IMR-90 (cell line): ENCODE results near the gene PTPRN2. TPM values are rescaled to one million over a fixed set of nuclear protein-coding genes. Genes with fewer than 3 reads are reported as not detected.

Experiments
- ATAC-seq: fragments of 200-7000 bp; cut with Tn5 transposase; 2 replicates; pipeline ENCODE4 v1.9.1; 2020; ENCODE audit warnings: low read depth, mild to moderate bottlenecking, moderate library complexity
- BruUV-seq: library from RNA; stranded (reverse); fragments of 400-500 nt; replicated peaks from 2 replicates; lab custom pipeline; 2021; lab: Mats Ljungman, UMichigan
- CTCF ChIA-PET: fragments of 300-600 bp; formaldehyde crosslinking; extraction: SDS; loops from one replicate; lab custom pipeline; 2021; ENCODE audit warnings: antibody characterized with exemption; lab: Yijun Ruan, JAX
- POLR2A ChIA-PET: fragments of 300-600 bp; sonication (Branson Sonifier 250); formaldehyde crosslinking; loops from one replicate; lab custom pipeline; 2022; ENCODE audit warnings: antibody characterized with exemption; ENCODE audit not compliant: unreplicated experiment; lab: Charles Lee
- DNase-seq: peaks from one replicate; pipeline ENCODE4 v3.0.0; 2013
- H2AFZ ChIP-seq: replicated peaks from 2 replicates; pipeline ENCODE3; 2013; ENCODE audit warnings: low read length, mild to moderate bottlenecking; ENCODE audit not compliant: poor library complexity
- H2AK5ac ChIP-seq: 2 replicates; pipeline ENCODE4 v1.6.1; 2013; ENCODE audit warnings: low read depth, low read length, inconsistent platforms
- H2AK9ac ChIP-seq: replicated peaks from 2 replicates; pipeline ENCODE3; 2013; ENCODE audit warnings: mild to moderate bottlenecking, low read depth, low read length, moderate library complexity; ENCODE audit not compliant: poor library complexity
- H2BK120ac ChIP-seq: 2 replicates; pipeline ENCODE4 v1.6.1; 2013; ENCODE audit warnings: low read depth, low read length, inconsistent platforms
- H2BK15ac ChIP-seq: 3 replicates; pipeline ENCODE4 v1.6.1; 2013; ENCODE audit warnings: low read depth, low read length, inconsistent platforms
- H2BK20ac ChIP-seq: 2 replicates; pipeline ENCODE4 v1.6.1; 2013; ENCODE audit warnings: low read depth, mild to moderate bottlenecking, inconsistent platforms, low read length, moderate library complexity
- H2BK5ac ChIP-seq: 2 replicates; pipeline ENCODE4 v1.6.1; 2013; ENCODE audit warnings: mild to moderate bottlenecking, low read depth, low read length, inconsistent platforms; ENCODE audit not compliant: poor library complexity, severe bottlenecking
- H3K14ac ChIP-seq: replicated peaks from 2 replicates; pipeline ENCODE4 v1.6.1; 2013; ENCODE audit warnings: low read depth, low read length, inconsistent platforms
- H3K18ac ChIP-seq: 2 replicates; pipeline ENCODE4 v1.6.1; 2013; ENCODE audit warnings: low read depth, low read length, control low read depth
- H3K23ac ChIP-seq: 2 replicates; pipeline ENCODE4 v1.6.1; 2013; ENCODE audit warnings: low read depth, low read length, inconsistent platforms
- H3K27ac ChIP-seq: 2 replicates; pipeline ENCODE4 v1.5.1; 2013; ENCODE audit warnings: mild to moderate bottlenecking, control low read depth, low read length; ENCODE audit not compliant: insufficient read depth
- H3K27me3 ChIP-seq: 2 replicates; pipeline ENCODE4 v1.6.1; 2013; ENCODE audit warnings: low read length; ENCODE audit not compliant: control insufficient read depth, insufficient read depth
- H3K36me3 ChIP-seq: 2 replicates; pipeline ENCODE4 v1.6.1; 2013; ENCODE audit warnings: low read length, mixed read lengths; ENCODE audit not compliant: control insufficient read depth, insufficient read depth
- H3K4ac ChIP-seq: 2 replicates; pipeline ENCODE4 v1.6.1; 2013; ENCODE audit warnings: low read depth, low read length, inconsistent platforms
- H3K4me1 ChIP-seq: 2 replicates; pipeline ENCODE4 v1.6.1; 2013; ENCODE audit warnings: low read length, mixed read lengths; ENCODE audit not compliant: control insufficient read depth, insufficient read depth
- H3K4me2 ChIP-seq: 2 replicates; pipeline ENCODE4 v1.6.1; 2013; ENCODE audit warnings: low read depth, mild to moderate bottlenecking, control low read depth, low read length, moderate library complexity
- H3K4me3 ChIP-seq: 2 replicates; pipeline ENCODE4 v1.5.1; 2013; ENCODE audit warnings: low read depth, mild to moderate bottlenecking, control low read depth, low read length, moderate library complexity; ENCODE audit not compliant: insufficient read depth
- H3K56ac ChIP-seq: 2 replicates; pipeline ENCODE4 v1.6.1; 2013; ENCODE audit warnings: low read length, inconsistent platforms; ENCODE audit not compliant: insufficient read depth; ENCODE audit errors: extremely low read depth
- H3K79me1 ChIP-seq, 2 experiments: 2 replicates each; pipeline ENCODE4 v1.6.1; 2013; ENCODE audit warnings: low read length in 2 of 2, inconsistent platforms in 1 of 2, low read depth in 1 of 2
- H3K9ac ChIP-seq: 2 replicates; pipeline ENCODE4 v1.6.1; 2013; ENCODE audit warnings: low read depth, low read length, control low read depth
- H3K9me1 ChIP-seq: 2 replicates; pipeline ENCODE4 v1.6.1; 2013; ENCODE audit warnings: low read length, inconsistent platforms; ENCODE audit not compliant: insufficient read depth
- H3K9me3 ChIP-seq: 2 replicates; pipeline ENCODE4 v1.6.1; 2013; ENCODE audit warnings: low read length; ENCODE audit not compliant: control insufficient read depth, insufficient read depth
- H4K20me1 ChIP-seq: 2 replicates; pipeline ENCODE4 v1.6.1; 2013; ENCODE audit warnings: low read length, inconsistent platforms; ENCODE audit not compliant: insufficient read depth
- H4K5ac ChIP-seq: 2 replicates; pipeline ENCODE4 v1.6.1; 2013; ENCODE audit warnings: mild to moderate bottlenecking, low read depth, low read length, control low read depth
- H4K8ac ChIP-seq, 2 experiments: 2 replicates each; pipeline ENCODE4 v1.6.1; 2013; ENCODE audit warnings: low read depth in 2 of 2, low read length in 2 of 2, control low read depth in 1 of 2, inconsistent platforms in 1 of 2
- H4K91ac ChIP-seq: 2 replicates; pipeline ENCODE4 v1.6.1; 2013; ENCODE audit warnings: low read depth, low read length, inconsistent platforms; ENCODE audit not compliant: insufficient read depth
- BHLHE40 ChIP-seq: fragments of 150-350 bp; IDR thresholded peaks from 2 replicates; pipeline ENCODE4 v1.6.1; 2016; ENCODE audit warnings: mild to moderate bottlenecking, low read depth, low read length
- CEBPB ChIP-seq: IDR thresholded peaks from 2 replicates; pipeline ENCODE4 v1.6.1; 2012; ENCODE audit warnings: low read depth, low read length, improper control_type of control experiment
- CHD1 ChIP-seq: IDR thresholded peaks from 2 replicates; pipeline ENCODE4 v1.6.1; 2012; ENCODE audit warnings: low read depth, low read length, improper control_type of control experiment
- FOS ChIP-seq: fragments of 150-350 bp; IDR thresholded peaks from 2 replicates; pipeline ENCODE4 v1.6.1; 2016; ENCODE audit warnings: low read depth, low read length
- MAFK ChIP-seq: IDR thresholded peaks from 2 replicates; pipeline ENCODE4 v1.6.1; 2012; ENCODE audit warnings: low read depth, low read length, improper control_type of control experiment
- MAZ ChIP-seq: IDR thresholded peaks from 2 replicates; pipeline ENCODE4 v1.6.1; 2012; ENCODE audit warnings: low read depth, mild to moderate bottlenecking, low read length, improper control_type of control experiment, moderate library complexity, borderline replicate concordance
- NFE2L2 ChIP-seq: fragments of 150-350 bp; IDR thresholded peaks from 2 replicates; pipeline ENCODE4 v1.6.1; 2016; ENCODE audit warnings: low read depth, mild to moderate bottlenecking, low read length
- POLR2A ChIP-seq: IDR thresholded peaks from 2 replicates; pipeline ENCODE4 v1.6.1; 2012; ENCODE audit warnings: mild to moderate bottlenecking, low read depth, low read length
- RAD21 ChIP-seq: IDR thresholded peaks from 2 replicates; pipeline ENCODE4 v1.6.1; 2012; ENCODE audit warnings: low read length, improper control_type of control experiment
- WGBS, 2 experiments: methylation state at CpG; one replicate each; pipeline versions ENCODE4 v1.1.5 to v1.1.7; 2013; ENCODE audit warnings: missing lambda C conversion rate in 2 of 2; ENCODE audit not compliant: insufficient read length in 1 of 2; ENCODE audit errors: extremely low coverage in 2 of 2; 5-methylcytosine and 5-hydroxymethylcytosine counted together
- dilution Hi-C: fragments of 300-500 bp; cut with HindIII; formaldehyde crosslinking; loops from one replicate; pipeline ENCODE4 v1.14.3; 2018; ENCODE audit warnings: low sequenced_read_pairs; ENCODE audit not compliant: unreplicated experiment
- in situ Hi-C: fragments of 300-500 bp; cut with MboI; formaldehyde crosslinking; loops from 3 replicates; pipeline ENCODE4 v1.14.3; 2019; ENCODE audit warnings: low sequenced_read_pairs, inconsistent platforms, mixed read lengths
- intact Hi-C: fragments of 100-400 bp; cut with micrococcal nuclease; formaldehyde crosslinking; loops from 2 replicates; pipeline ENCODE4 v1.10.0; 2022
- polyA plus RNA-seq, 3 experiments: library from polyadenylated mRNA; depleted of rRNA; stranded (reverse); fragments of >200 nt; gene quantifications; 2 replicates each; pipeline ENCODE4 v1.2.3, GENCODE V29; 2012; ENCODE audit warnings: low replicate concordance in 1 of 3
- total RNA-seq: library from RNA; depleted of rRNA; stranded (reverse); fragments of >200 nt; gene quantifications from 2 replicates; pipeline ENCODE4 v1.2.3, GENCODE V29; 2012
- TF ChIP-seq, protein P1 (sequence below): fragments of 150-350 bp; IDR thresholded peaks from 2 replicates; pipeline ENCODE4 v1.6.1; 2016; ENCODE audit warnings: low read depth, mild to moderate bottlenecking, low read length, moderate library complexity, borderline replicate concordance
- TF ChIP-seq, protein P2 (sequence below): conservative IDR thresholded peaks from 2 replicates; pipeline ENCODE4 v1.5.1; 2012; ENCODE audit warnings: mild to moderate bottlenecking, low read depth, low read length, improper control_type of control experiment
- TF ChIP-seq, protein P3 (sequence below): fragments of 150-350 bp; IDR thresholded peaks from 2 replicates; pipeline ENCODE4 v1.6.1; 2017; ENCODE audit warnings: mild to moderate bottlenecking, antibody characterized with exemption, low read length, low read depth

The PTPRN2 gene
- total and polyA plus RNA-seq, 2 of the 4 experiments (the other 2 are of a cell fraction): 0.03 TPM; not detected in 1

DNA sequence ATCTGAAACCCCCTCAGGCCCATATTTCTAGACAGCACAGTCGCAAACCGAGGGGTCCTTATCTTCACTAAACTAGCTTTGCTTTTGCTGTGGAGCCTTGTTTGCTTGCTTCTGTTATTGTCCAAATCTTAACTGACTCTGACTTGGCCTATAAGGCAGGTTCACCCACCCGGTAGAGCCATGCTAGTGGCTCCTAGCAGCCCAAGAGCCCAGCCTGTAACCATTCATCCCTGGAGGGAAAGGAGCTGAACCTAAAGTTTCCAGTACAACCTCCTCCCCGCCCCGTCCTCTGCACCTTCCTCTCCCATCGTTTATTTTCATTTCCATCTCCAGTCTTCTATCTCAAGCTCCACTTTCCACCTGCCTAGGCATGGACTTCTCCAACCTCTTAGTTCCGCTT is 345.7 kb downstream of the PTPRN2 start:
- no peaks in the 10 kb centered on the region for H3K79me1 ChIP-seq

More for the DNA sequence above, 345.7 kb downstream of the PTPRN2 start:
- Histone ChIP-seq H3K18ac (no peak overlapping the region), H4K8ac (no peak overlapping the region), H3K4me1 (no peaks in the 10 kb centered on the region), H3K56ac (no peak overlapping the region), H4K20me1 (no peaks in the 10 kb centered on the region), H3K9ac (no peak overlapping the region), H3K27ac (no peak overlapping the region), H3K36me3 (no peaks in the 10 kb centered on the region), H2BK5ac (no peak overlapping the region), H3K4me2 (no peak overlapping the region), H3K27me3 (no peaks in the 10 kb centered on the region), H3K23ac (no peak overlapping the region), H3K4me3 (no peak overlapping the region), H2AK9ac (no peak overlapping the region), H2BK15ac (no peak overlapping the region), H3K14ac (no peak overlapping the region), H2BK20ac (no peak overlapping the region), H2AK5ac (no peak overlapping the region), H2AFZ (no peak overlapping the region), H3K4ac (no peak overlapping the region), H3K9me3 (peaks cover 50% of the 10 kb centered on the region), H2BK120ac (no peak overlapping the region), H4K5ac (no peak overlapping the region), H3K9me1 (no peaks in the 10 kb centered on the region), H4K91ac (no peak overlapping the region)
- dilution Hi-C loops (no loop called here), intact Hi-C loops (no loop called here), in situ Hi-C loops (no loop called here)
- DNase-seq (no peak), ATAC-seq (no peak)
- TF ChIP-seq CHD1: no peak
- no peak for TF ChIP-seq MAFK
- no peak for TF ChIP-seq MAZ
- TF ChIP-seq POLR2A: no peak
- no peak for TF ChIP-seq NFE2L2
- TF ChIP-seq RAD21: no peak
- TF ChIP-seq, protein P1, sequence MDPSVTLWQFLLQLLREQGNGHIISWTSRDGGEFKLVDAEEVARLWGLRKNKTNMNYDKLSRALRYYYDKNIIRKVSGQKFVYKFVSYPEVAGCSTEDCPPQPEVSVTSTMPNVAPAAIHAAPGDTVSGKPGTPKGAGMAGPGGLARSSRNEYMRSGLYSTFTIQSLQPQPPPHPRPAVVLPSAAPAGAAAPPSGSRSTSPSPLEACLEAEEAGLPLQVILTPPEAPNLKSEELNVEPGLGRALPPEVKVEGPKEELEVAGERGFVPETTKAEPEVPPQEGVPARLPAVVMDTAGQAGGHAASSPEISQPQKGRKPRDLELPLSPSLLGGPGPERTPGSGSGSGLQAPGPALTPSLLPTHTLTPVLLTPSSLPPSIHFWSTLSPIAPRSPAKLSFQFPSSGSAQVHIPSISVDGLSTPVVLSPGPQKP: no peak
- TF ChIP-seq, protein P2, sequence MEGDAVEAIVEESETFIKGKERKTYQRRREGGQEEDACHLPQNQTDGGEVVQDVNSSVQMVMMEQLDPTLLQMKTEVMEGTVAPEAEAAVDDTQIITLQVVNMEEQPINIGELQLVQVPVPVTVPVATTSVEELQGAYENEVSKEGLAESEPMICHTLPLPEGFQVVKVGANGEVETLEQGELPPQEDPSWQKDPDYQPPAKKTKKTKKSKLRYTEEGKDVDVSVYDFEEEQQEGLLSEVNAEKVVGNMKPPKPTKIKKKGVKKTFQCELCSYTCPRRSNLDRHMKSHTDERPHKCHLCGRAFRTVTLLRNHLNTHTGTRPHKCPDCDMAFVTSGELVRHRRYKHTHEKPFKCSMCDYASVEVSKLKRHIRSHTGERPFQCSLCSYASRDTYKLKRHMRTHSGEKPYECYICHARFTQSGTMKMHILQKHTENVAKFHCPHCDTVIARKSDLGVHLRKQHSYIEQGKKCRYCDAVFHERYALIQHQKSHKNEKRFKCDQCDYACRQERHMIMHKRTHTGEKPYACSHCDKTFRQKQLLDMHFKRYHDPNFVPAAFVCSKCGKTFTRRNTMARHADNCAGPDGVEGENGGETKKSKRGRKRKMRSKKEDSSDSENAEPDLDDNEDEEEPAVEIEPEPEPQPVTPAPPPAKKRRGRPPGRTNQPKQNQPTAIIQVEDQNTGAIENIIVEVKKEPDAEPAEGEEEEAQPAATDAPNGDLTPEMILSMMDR: no peak
- TF ChIP-seq, protein P3, sequence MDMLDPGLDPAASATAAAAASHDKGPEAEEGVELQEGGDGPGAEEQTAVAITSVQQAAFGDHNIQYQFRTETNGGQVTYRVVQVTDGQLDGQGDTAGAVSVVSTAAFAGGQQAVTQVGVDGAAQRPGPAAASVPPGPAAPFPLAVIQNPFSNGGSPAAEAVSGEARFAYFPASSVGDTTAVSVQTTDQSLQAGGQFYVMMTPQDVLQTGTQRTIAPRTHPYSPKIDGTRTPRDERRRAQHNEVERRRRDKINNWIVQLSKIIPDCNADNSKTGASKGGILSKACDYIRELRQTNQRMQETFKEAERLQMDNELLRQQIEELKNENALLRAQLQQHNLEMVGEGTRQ: no peak
- no peak for TF ChIP-seq FOS
- TF ChIP-seq BHLHE40: no peak
- TF ChIP-seq CEBPB: no peak
- ChIA-PET CTCF (no interaction called here), POLR2A (no interaction called here)
- 60% methylated on average over 1 of the region's 7 CpGs; no CpG with 5 or more reads in 1 of the 2 experiments for WGBS, 2 experiments
- BruUV-seq: no TSS peak
